PFSK-1 (cell line): Measurements from ENCODE around the gene VPS35L.

ENCODE experiments used
- POLR2AphosphoS5 ChIP-seq: IDR thresholded peaks from 2 replicates; pipeline ENCODE4 v1.6.1; 2012; ENCODE audit warnings: low read depth, mild to moderate bottlenecking, control low read depth, low read length, moderate library complexity
- REST ChIP-seq, 2 experiments: IDR thresholded peaks; 2 replicates each; pipeline versions ENCODE4 v1.6.1 to v1.8.0; 2011 to 2012; ENCODE audit warnings: low read depth in 2 of 2, low read length in 2 of 2, control low read depth in 1 of 2, inconsistent platforms in 1 of 2, mild to moderate bottlenecking in 1 of 2, moderate library complexity in 1 of 2; ENCODE audit not compliant: insufficient read depth in 1 of 2
- TAF1 ChIP-seq: IDR thresholded peaks from 2 replicates; pipeline ENCODE4 v1.6.1; 2012; ENCODE audit warnings: low read length, control low read depth, borderline replicate concordance; ENCODE audit not compliant: insufficient read depth

- TF ChIP-seq TAF1 (no peak), POLR2AphosphoS5 (no peak), REST (IDR thresholded peaks at IDR 0.05; ENCODE audit: insufficient read depth in 1 of 2, low read depth in 2 of 2, low read length in 2 of 2) (no peak)
Measured at GRCh38 chr16:19649980-19650379, 94.5 kb downstream of the VPS35L start.
